Mucosa of descending colon (tissue), 3 donors: Measurements from ENCODE around the gene TNIP1. TPM values are rescaled to one million over a fixed set of nuclear protein-coding genes. Genes with fewer than 3 reads are reported as not detected.

Experiments
- ATAC-seq: fragments of 200-7000 bp; cut with Tn5 transposase; one replicate; pipeline ENCODE4 v1.9.1; 2020; ENCODE audit warnings: mild to moderate bottlenecking, moderate library complexity
- DNase-seq, 3 donors: peaks; one replicate each; pipeline ENCODE4 v3.0.0-alpha.2; 2020
- H3K36me3 ChIP-seq: fragments of 200-600 bp; one replicate; pipeline ENCODE4 v1.8.0; 2021; ENCODE audit warnings: low read depth, mild to moderate bottlenecking
- H3K4me1 ChIP-seq: fragments of 200-600 bp; one replicate; pipeline ENCODE4 v1.8.0; 2021; ENCODE audit warnings: low read depth, mild to moderate bottlenecking
- H3K4me3 ChIP-seq: fragments of 200-600 bp; one replicate; pipeline ENCODE4 v1.8.0; 2021; ENCODE audit warnings: mild to moderate bottlenecking
- H3K9me3 ChIP-seq: fragments of 200-600 bp; one replicate; pipeline ENCODE4 v1.8.0; 2021; ENCODE audit warnings: mild to moderate bottlenecking
- CTCF ChIP-seq: fragments of 200-600 bp; IDR thresholded peaks from one replicate; pipeline ENCODE4 v1.8.0; 2022; ENCODE audit warnings: antibody characterized with exemption, mild to moderate bottlenecking
- intact Hi-C, 2 donors: fragments of 100-400 bp; cut with DNase I in 1 of 2; cut with micrococcal nuclease in 1 of 2; formaldehyde crosslinking; loops; one replicate each; pipeline versions ENCODE4 v1.11.0 to v1.11.1; 2022; cut with DNase I, micrococcal nuclease
- total RNA-seq, 3 donors: library from RNA; stranded (reverse); fragmentation: NEBNext Ultra II Directional in 2 of 3; extraction: Animal tissue kit (Norgen Biotek cat#: 25700) in 2 of 3; gene quantifications; one replicate each; pipeline versions ENCODE4 v1.2.1 to v1.2.4, GENCODE V29; 2021 to 2023
- donor health status: DM: no; HTN: no; CAD: no; lungs with moderate emphysema.
- donor health status: DM: no; HTN: no; CAD: no.
- donor health status: DM: no; HTN: yes; CAD: no.

The TNIP1 gene
- total RNA-seq, 3 donors from 2014 or later = 140 to 218 (median 156) TPM

GRCh38 chr5:151074557-151074956 is 6.3 kb downstream of the TNIP1 start:
- no peaks in the 10 kb centered on the region for H3K36me3 ChIP-seq
- H3K4me1 ChIP-seq = peaks cover 31% of the 10 kb centered on the region
- ATAC-seq = no peak

GRCh38 chr5:151073280-151073679 is 7.6 kb downstream of the TNIP1 start:
- intact Hi-C loops = no loop called here
- Histone ChIP-seq H3K4me1 (peaks cover 32% of the 10 kb centered on the region), H3K36me3 (no peaks in the 10 kb centered on the region), H3K9me3 (no peaks in the 10 kb centered on the region), H3K4me3 (no peak overlapping the region)
- ATAC-seq (no peak), DNase-seq (no peak)
- TF ChIP-seq CTCF = no peak

More at GRCh38 chr5:151074557-151074956, 6.3 kb downstream of the TNIP1 start:
- TF ChIP-seq CTCF = no peak
- no peak overlapping the region for H3K4me3 ChIP-seq
- DNase-seq = no peak
- no peaks in the 10 kb centered on the region for H3K9me3 ChIP-seq
- intact Hi-C loops = no loop called here

GRCh38 chr5:151072630-151073025 is 8.2 kb downstream of the TNIP1 start:
- intact Hi-C loops = no loop called here
- no peak for TF ChIP-seq CTCF
- no peak for DNase-seq
- H3K4me3 ChIP-seq = no peak overlapping the region
- H3K9me3 ChIP-seq = no peaks in the 10 kb centered on the region
- H3K36me3 ChIP-seq = no peaks in the 10 kb centered on the region
- peak; percentile 57 for ATAC-seq
- H3K4me1 ChIP-seq = peaks cover 36% of the 10 kb centered on the region

GRCh38 chr5:151071848-151072629 is 8.8 kb downstream of the TNIP1 start:
- DNase-seq (no peak), ATAC-seq (no peak)
- Histone ChIP-seq H3K9me3 (no peaks in the 10 kb centered on the region), H3K4me3 (no peak overlapping the region), H3K4me1 (peaks cover 32% of the 10 kb centered on the region), H3K36me3 (no peaks in the 10 kb centered on the region)
- intact Hi-C loops = no loop called here
- no peak for TF ChIP-seq CTCF

GRCh38 chr5:151071021-151071420 is 9.8 kb downstream of the TNIP1 start:
- ATAC-seq = no peak
- no peak for TF ChIP-seq CTCF
- intact Hi-C loops = no loop called here
- no peak for DNase-seq
- Histone ChIP-seq H3K4me3 (no peak overlapping the region), H3K36me3 (no peaks in the 10 kb centered on the region), H3K4me1 (peaks cover 31% of the 10 kb centered on the region), H3K9me3 (no peaks in the 10 kb centered on the region)
